GM18498 (cell line): ENCODE measurements around the gene TGFBR2.

Experiments
- ATAC-seq: cut with Tn5 transposase; IDR thresholded peaks from one replicate; pipeline ENCODE4 v1.9.1; 2021; ENCODE audit warnings: mild to moderate bottlenecking, moderate library complexity; ENCODE audit not compliant: unreplicated experiment

Gene TGFBR2

GRCh38 chr3:30671527-30672286 is 65.3 kb downstream of the TGFBR2 start:
- ATAC-seq, result no peak

DNA sequence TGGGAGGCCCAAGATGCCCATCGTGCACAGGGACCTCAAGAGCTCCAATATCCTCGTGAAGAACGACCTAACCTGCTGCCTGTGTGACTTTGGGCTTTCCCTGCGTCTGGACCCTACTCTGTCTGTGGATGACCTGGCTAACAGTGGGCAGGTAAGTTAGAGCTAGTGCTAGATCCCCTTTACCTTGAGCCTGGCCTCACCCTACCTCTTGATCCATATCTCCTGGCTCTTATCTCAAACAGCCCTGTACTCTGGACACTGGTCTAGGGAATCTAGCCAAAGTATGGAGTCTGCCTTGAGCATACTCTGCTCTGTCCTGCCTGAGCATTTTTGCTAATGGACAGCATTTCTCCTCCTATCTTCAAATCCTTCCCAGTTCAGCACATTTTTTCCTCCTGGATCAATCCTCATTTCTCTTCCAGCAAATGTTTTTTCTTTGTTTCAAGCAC is 65.9 kb downstream of the TGFBR2 start:
- no peak for ATAC-seq

DNA sequence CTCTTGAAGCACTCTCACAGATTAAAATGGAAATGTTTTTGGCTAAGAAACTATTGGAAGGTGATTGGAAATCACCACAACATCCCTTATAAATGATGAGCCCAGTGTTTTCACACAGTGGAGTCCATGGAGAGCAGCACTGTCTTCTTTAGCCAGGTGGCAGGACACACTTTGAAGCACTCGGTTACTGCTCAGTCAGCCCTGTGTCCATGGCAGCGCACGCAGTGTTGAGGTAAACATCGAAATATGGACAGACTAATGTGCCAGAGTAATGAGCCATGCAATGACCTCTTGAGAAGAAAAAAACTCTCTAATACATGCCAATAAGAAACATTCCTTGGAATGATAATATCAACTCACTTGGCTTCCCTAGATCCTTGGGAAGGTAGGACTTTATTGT is 66.6 kb downstream of the TGFBR2 start:
- ATAC-seq, result no peak

GRCh38 chr3:30673425-30674341 is 67.3 kb downstream of the TGFBR2 start:
- ATAC-seq, result no peak

- ATAC-seq, result no peak
Observed at GRCh38 chr3:30675006-30675405, 68.6 kb downstream of the TGFBR2 start.

GRCh38 chr3:30675774-30676173 is 69.4 kb downstream of the TGFBR2 start:
- no peak for ATAC-seq

GRCh38 chr3:30676424-30677346 is 70.3 kb downstream of the TGFBR2 start:
- no peak for ATAC-seq

- no peak for ATAC-seq
Observed at GRCh38 chr3:30677347-30677685, 70.9 kb downstream of the TGFBR2 start.

- ATAC-seq, result no peak
Observed at GRCh38 chr3:30679045-30679444, 72.6 kb downstream of the TGFBR2 start.

- ATAC-seq, result no peak
Observed at GRCh38 chr3:30680789-30681648, 74.6 kb downstream of the TGFBR2 start.

DNA sequence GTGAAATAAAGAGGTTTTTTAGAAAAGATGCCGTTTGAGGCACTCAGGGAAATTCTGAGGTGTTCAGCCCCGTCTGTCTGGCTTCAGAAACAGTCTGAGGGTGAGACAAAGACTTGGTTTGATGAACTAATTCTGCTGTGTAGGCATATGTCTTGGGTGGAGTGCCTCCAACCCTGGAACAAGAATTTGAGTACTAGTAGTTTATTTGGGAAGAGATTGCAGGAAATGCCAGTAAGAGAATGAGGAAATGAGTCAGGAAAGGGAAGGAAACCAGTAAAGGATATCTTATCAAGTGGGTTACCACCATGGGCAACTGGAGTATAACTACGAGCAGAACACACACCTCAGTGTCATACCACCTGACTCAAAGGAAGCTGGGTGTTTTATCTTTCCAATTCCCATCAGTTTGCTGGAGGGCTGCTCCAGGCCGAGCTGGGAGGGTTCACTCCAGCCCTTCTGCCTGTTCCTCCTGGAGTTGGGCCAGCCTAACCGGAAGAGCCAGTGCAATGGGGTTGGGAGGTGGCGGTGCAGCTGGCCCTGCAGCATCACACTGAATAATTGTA is 75.3 kb downstream of the TGFBR2 start:
- ATAC-seq, result no peak

GRCh38 chr3:30682434-30683155 is 76.2 kb downstream of the TGFBR2 start:
- no peak for ATAC-seq

DNA sequence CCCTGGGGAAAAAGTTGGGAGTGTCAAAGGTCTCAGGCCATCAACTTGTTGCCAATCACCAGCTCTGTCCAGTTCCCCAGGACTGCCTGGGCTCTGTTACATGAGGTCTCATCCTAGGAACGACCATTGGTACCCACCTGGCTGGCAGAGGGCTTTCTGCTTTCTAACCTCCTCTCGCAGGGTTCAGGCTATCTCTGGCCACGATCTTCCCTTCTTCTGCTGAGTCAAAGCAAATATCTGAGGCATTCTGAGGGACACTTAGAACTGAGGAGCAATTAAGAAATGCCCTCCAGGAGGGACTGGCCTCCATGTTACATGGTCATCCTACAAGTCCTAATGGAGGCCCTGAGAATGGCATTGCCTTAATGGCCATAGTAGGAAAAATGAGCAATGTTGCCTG is 77.4 kb downstream of the TGFBR2 start:
- ATAC-seq, result no peak

DNA sequence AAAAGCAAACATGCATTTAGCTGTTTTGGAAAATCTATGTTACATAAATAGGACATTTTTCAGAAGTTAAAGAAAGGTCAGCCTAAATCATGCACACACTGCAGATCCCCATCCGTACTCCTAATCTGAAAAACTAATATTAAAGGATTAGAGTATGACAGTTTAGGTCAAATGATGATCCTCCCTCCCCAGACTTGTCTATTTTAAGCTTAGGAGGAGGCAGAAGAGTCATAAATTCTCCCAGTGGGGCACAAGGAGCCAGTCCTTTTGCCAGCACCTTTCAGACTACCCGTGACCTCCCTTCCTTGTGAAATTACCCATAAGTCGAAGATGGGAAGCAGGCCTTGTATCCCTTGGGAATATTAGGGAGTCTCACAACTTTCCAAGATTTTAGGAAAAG is 78.0 kb downstream of the TGFBR2 start:
- ATAC-seq, result no peak

DNA sequence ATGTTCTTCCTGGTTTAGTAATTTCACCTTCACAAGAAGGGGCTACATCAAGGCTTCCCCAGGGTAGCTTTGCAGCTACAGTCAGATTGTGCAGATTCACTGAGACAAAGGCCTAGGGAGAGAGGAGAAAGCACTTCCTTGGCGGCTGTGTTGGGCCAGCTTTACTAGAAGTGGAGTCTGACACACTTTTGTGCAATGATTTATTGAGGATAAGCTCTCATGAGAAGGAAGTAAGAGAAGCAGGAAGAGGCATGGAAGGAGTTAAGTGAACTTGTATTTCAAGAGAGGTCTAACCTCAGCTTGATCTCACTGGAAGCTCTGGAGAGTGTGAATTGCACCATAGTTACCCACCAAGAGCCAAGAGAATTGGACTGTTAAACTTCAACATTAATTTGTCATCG is 78.9 kb downstream of the TGFBR2 start:
- no peak for ATAC-seq

- no peak for ATAC-seq
Observed at GRCh38 chr3:30686176-30686575, 79.8 kb downstream of the TGFBR2 start.

DNA sequence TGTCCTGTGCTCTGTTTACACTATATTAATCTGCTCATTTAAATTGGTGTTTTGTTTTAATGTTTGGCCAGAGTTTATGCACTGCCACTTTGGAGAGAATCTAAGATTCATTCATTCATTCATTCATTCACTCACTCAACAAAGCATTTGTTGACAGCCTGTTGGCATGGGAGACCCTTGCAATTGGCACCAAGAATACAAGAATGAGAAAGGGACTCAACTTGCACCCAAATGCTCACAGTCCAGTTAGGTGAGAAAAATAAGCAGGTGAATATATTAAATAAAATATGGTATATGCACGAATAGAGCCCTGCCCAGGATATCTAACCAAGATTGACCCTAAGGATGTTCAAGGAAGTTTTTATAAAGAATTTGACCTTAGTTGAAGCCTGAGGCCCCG is 80.4 kb downstream of the TGFBR2 start:
- no peak for ATAC-seq

GRCh38 chr3:30687930-30688570 is 81.6 kb downstream of the TGFBR2 start:
- ATAC-seq, result no peak
